ENCODE data around the gene KIF21A. TPM values are rescaled to one million over a fixed set of nuclear protein-coding genes. Genes with fewer than 3 reads are reported as not detected.

KIF21A gene
- total RNA-seq, 1 experiment from 2014 or later, result 18.4 TPM

GRCh38 chr12:39390752-39391151 is 52.2 kb downstream of the KIF21A start:
- no peak for DNase-seq (ENCODE audit: low spot score)

DNA sequence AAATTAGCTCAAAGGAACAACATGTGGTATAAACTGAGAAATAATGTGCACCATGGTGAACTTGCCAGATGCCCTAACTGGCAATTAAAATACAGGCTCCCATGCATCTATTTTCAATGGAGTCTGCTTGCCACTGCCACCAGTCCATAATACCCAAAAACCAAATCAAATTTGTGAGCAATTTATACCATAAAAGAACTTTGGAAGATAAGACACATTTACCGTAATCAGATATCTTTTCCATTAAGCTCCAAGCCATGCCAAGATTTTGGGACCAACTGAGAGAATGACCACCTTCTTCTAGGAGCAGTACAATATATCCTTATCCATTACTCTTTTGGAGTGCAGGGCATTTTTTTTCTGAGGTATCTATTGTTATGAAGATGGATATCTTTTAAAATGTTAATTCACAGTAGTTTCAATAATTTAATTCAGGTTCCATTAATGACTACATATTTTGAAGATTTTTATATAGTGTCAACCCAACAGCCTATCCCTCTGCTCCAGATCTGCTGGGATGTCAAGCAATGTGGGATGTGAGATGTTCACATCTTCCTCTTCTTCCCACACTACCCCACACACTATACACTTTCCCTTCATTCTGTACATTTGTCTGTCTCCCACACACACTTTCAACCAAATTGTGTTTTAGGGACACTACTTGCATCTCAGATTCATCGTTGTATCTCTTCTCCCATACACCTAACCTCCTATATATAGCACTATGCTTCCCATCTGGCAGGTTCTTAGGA is 53.3 kb downstream of the KIF21A start:
- DNase-seq (ENCODE audit: low spot score), result no peak

DNA sequence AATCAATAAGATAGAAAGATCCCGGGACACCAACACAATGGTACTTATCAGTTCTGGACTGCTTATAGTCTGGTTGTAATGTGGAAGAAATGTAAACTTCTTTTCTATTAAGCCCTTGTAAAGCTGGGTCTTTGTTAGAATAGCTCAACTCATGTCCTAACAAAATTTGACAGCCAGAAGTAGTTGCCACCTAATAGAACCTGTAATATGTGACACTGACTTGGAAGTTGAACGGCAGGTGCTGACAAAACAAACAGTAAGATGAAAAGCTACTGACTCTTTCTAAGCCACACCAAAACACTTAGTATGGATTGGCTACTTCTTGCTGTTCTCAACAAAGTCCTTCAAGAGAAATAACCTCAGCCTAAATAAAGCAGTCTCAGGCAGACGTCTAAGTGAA is 56.6 kb downstream of the KIF21A start:
- DNase-seq (ENCODE audit: low spot score), result no peak

- DNase-seq (ENCODE audit: low spot score), result no peak
Measured at GRCh38 chr12:39383114-39383513, 59.8 kb downstream of the KIF21A start.

DNA sequence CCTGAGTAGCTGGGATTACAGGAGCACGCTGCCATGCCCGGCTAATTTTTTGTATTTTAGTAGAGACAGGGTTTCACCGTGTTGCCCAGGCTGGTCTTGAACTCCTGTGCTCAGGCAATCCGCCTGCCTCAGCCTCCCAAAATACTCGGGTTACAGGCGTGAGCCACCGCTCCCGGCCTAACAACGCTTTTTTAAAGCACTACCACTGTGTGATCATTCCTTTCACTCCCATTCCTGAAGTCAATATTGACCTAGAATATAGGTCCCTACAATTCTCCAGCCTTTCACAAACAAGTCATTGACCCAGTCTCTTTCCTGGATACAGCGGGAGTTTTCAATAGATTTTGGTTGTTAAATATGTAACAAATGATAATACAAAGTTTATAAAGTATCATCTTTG is 62.8 kb downstream of the KIF21A start:
- no peak for DNase-seq (ENCODE audit: low spot score)

GRCh38 chr12:39378341-39378740 is 64.6 kb downstream of the KIF21A start:
- DNase-seq (ENCODE audit: low spot score), result no peak

DNA sequence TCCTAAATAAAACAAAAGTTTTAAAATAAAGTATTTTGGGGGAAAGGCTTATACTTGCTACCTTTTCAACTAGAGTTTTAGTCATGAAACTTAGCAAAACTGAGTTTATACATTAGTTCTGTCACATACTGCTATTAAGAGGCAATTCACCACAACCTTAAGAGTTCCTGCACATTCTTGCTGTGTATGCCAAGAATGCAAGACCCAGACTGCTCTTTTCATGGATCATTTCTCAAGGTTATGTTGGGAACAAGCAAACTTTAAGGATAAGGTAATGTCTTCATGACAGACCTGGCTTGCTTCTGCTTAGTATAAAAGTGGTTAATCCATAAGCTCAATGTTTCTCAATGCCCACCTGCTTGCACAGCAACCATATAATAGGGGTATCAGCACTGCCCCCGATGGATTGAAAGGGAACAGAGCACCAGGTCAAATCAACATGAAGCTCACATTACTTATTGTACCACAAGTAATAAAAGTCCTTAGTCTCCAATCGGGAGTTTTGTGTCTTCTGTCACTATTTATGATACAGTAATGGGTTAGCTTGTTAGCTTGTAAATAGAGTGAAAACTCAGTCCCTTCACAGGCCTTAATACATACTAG is 67.6 kb downstream of the KIF21A start:
- DNase-seq (ENCODE audit: low spot score), result no peak

GRCh38 chr12:39372929-39373328 is 70.0 kb downstream of the KIF21A start:
- no peak for DNase-seq (ENCODE audit: low spot score)

GRCh38 chr12:39372204-39372925 is 70.6 kb downstream of the KIF21A start:
- DNase-seq (ENCODE audit: low spot score), result no peak

GRCh38 chr12:39369756-39370155 is 73.2 kb downstream of the KIF21A start:
- DNase-seq (ENCODE audit: low spot score), result no peak

DNA sequence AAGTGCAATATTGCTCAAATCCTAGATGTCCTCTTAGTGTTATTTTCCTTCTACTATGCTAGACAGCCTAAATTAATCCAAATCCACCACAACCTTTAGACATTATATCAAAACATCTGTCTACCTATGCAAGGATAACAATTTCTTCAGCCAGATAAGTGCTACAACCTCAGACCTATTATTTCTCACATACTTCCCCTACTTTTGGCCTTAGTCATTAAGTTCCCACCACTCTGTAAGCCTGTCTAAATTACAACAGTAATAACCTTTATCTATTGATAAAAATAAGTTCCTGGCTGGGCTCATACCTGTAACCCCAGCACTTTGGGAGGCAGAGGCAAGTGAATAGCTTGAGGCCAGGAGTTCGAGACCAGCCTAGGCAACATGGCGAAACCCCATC is 74.0 kb downstream of the KIF21A start:
- no peak for DNase-seq (ENCODE audit: low spot score)

DNA sequence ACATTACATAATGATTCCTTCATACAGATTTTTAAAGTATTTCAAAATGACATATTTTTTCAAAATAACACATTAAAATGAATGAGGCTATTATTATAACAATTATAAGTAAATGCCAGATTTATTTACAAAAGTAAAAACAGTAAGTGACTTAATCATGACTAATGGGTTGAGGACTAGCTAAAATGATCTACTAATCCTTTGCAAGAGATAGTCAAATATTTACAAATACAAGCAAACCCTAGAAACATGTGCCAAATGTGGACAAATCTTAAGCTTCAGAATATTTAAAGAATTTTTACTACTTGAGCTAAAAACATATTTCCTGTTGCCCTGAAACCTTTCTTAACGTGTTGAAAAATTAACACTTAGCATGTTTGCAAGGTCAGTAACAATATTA is 74.8 kb downstream of the KIF21A start:
- DNase-seq (ENCODE audit: low spot score), result no peak

DNA sequence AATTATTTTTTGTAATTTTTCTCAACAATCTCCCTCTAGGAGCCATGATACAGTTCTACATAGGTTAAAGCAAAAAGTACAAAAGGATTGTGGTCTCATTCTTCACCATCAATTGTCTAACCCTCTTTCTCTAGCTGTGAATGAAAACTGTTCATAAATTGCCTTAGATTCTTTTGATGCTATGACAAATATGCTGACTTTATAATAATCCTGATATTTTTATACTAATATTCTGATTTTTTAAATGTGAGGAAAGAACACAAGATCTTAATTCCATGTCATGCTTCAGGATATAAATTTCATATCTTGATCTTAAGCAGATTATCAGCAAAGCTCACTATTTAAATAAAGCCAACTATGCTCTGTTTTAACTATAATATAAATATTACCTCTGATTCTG is 75.4 kb downstream of the KIF21A start:
- DNase-seq (ENCODE audit: low spot score), result no peak

DNA sequence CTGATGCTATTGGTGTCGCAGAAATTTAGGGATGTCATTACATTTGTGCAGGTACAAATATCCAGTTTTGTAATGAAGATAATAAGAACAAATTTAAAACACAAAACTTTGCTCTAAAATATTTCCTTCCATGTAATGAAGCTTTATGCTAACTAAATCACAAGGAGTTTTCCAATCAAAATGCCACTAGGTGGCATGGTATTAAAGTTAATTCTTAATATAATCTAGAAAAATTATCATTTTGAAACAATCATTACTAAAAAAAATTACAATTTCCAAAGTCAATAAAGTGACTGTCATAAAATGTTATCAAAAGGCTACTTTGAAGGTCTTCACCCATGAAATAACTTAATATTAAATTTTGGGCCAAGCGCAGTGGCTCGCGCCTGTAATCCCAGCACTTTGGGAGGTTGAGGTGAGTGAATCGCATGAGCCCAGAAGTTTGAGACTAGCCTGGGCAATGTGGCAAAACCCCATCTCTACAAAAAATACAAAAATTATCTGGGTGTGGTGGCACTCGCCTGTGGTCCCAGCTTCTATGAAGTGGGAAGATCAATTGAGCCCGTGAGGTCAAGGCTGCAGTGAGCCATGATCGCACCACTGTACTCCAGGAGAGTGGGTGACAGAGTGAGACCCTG is 77.4 kb downstream of the KIF21A start:
- no peak for DNase-seq (ENCODE audit: low spot score)

DNA sequence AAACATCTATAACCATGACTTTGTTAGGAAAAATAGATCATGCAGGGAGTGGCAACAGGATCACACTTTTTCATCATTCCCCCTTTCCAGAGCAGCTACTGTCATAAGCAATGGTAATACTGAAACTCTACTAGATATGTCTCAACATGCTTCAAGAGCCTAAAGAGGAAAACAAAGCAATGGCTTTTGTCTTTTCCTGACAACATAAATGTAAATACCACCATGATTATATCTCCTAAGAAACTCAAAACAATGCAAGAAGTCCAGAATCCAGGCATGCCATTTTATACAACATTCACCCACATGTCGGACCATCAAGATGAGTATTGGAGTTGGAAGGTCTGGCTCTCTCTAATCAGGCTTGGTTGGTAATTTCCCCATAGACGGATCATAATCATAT is 78.7 kb downstream of the KIF21A start:
- no peak for DNase-seq (ENCODE audit: low spot score)

DNA sequence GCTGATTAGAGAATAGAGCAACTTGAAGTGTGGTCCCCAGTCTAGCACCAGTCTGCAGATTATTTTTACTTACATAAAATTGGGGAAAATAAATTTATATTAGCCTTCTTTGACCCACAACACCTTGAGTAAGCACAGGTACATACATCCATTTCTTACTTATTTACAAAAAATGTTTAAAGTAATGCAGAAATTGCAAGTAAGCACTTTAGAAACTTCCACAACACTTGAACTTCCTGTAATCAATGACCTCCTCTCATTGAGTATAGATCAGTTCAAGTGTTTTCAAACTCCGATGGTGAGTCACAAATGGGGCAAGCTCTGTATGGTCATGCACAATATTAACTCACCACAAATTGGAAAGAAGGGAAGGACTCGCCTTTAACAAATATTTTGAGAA is 83.3 kb downstream of the KIF21A start:
- no peak for DNase-seq (ENCODE audit: low spot score)

GRCh38 chr12:39357041-39357440 is 85.9 kb downstream of the KIF21A start:
- DNase-seq (ENCODE audit: low spot score), result no peak

- DNase-seq (ENCODE audit: low spot score), result no peak
Measured at GRCh38 chr12:39355841-39356240, 87.1 kb downstream of the KIF21A start.

- no peak for DNase-seq (ENCODE audit: low spot score)
Measured at GRCh38 chr12:39354955-39355354, 88.0 kb downstream of the KIF21A start.

- DNase-seq (ENCODE audit: low spot score), result no peak
Measured at GRCh38 chr12:39352471-39353017, 90.4 kb downstream of the KIF21A start.

DNA sequence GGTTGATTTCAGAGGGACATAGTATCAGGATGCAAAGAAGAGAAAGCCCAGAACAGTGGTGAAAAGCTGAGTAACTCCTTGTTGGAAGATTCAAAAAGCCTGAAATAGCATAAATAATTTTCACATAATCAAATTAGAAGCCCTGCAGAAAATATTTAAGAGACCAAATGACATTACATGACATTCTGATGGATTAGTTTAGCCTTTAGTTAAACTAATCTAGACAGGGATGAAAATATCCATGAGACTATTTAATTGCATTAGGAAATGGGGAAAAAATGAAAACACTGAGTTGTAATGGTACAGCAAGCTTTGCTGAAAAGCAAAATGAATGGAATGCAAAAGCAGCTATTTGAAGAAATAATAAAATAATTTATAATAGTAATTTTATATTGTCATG is 91.8 kb downstream of the KIF21A start:
- no peak for DNase-seq (ENCODE audit: low spot score)

DNA sequence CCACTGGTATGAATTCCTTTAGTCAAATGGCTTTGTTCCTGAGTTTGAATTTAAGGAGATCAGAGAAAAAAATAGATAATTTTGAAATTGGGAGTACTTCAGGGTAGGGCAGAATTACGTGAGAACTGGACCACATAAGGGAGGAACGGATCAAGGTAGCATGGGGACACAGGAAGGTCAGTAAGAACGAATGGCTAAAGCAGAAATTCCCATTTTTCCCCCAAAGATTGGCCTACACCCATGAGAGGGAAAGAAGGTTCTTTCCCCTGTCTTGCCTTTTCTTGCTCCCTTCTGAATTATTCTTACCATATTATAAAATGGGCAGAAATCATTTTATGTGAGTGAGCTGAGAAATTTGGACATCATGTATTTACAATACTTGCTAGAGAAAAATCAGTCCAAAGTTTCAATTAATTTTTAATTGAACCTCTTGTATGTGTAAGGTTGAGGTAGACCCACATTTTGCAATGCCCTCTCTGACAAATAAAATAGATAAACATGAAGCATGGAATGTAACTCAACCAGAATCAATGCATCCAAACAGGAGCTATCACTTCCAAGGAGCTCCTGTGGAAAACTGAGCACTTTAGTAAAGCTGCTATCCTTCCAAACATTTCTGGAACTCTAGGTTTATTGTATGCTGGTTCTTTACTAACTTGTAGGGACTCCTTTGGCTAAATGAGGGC is 93.8 kb downstream of the KIF21A start:
- no peak for DNase-seq (ENCODE audit: low spot score)

Data from H4 (cell line).